ENCODE results near the gene LMBRD1.
"Not testable (repeated sequence)": the region's sequence is repeated elsewhere in the genome, so short reads cannot be mapped to it uniquely, and the experiment has no call there.

The LMBRD1 gene

DNA sequence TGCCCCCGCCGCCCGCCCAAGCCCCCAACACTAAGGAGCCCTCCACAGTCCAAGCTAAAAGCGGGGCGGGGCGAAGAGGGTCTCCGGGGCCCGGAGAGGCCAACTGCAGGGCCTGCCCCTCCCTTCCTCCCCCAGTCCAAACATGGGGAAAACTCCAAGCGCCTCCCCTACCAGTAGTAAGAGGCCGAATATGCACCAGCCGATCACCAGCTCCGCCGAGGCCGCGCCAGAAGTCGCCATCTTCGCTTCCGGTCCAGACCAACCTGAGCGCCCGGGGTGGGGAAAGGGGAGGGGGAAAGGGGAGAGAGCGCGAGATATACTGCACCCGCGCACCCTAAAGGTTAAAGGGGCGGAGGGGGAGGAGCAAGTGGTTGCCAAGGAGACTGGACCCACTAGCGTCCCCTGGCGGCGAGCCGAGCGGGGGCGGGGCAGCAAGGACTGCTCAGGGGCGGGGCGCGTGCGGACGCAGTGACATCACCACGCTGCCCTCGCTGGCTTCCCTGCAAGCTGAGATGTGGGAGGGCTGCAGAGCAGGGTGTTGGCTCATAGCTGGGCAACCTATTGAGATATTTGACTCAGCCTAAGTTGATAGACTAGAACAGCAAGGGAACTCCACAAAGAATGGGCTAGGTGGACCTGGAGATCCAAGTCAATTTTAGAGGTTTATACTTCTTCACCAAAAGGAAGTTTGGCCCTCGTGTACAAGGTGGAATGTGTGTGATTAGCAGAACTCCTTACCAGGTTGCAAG, at the start of gene LMBRD1:
Gene LMBRD1 (minus strand): TSS at position 369 of the 749 bp plus-strand sequence. CDS start 129 bp downstream, at position 240.
- peak; percentile 97 for DNase-seq (ENCODE audit: low spot score)

GRCh38 chr6:69846312-69846711, 49.5 kb upstream of the LMBRD1 start:
- no peak for DNase-seq (ENCODE audit: low spot score)

GRCh38 chr6:69843189-69843588, 46.4 kb upstream of the LMBRD1 start:
- no peak for DNase-seq (ENCODE audit: low spot score)

DNA sequence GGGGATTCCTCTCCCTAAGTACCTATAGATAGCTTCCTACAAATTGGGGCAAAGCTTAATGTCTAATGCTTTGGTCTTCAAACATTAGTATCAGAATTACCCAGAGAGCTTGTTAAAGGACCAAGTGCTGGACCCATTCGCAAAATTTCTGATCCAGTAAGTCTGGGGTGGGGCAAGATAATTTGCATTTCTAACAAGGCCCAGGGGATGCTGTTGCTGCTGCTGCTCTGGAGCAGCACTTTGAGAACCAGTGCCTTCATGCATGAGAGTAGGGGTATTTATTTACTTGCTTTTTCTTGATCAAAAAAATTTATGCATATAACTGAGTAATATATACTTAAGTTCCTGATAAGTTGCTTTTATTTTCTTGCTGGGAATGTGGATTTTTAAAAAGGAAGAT, 45.1 kb upstream of the LMBRD1 start:
- no peak for DNase-seq (ENCODE audit: low spot score)

DNA sequence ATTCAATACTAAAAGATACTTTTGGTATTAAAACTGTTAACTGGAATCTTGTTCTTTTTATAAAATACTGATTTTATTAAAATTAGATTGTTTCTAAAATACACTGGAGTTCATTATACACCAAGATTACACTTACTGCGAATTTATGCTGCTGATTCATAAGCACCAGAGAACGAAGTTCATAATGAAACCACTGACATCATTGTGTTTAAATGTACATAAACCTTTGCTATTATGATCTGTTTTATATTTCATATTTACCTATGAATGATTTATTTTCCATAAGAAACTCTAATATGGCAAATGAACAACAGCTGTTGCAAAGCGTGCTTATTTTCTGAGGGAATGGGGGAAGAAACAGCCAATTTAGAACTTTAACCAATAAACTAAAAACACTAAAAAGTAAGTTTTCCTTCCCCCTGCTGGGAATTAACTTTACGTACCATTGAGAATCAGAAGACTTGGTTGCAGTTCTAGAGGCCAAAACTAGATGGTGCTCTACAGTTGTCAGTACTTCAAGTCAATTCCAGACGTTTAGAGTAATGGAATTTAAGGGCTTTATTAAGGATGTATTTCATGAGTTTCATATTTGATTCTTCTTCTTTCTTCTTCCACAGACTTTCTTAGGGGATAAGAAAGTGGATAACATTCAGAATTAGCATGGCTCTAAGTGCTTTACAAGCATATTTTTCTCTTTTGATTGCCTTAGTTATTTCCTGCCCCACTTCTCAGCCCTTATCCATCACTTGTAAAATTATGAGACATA, 38.8 kb upstream of the LMBRD1 start:
- peak; percentile 51 for DNase-seq (ENCODE audit: low spot score)

GRCh38 chr6:69832558-69832957, 35.7 kb upstream of the LMBRD1 start:
- no peak for DNase-seq (ENCODE audit: low spot score)

DNA sequence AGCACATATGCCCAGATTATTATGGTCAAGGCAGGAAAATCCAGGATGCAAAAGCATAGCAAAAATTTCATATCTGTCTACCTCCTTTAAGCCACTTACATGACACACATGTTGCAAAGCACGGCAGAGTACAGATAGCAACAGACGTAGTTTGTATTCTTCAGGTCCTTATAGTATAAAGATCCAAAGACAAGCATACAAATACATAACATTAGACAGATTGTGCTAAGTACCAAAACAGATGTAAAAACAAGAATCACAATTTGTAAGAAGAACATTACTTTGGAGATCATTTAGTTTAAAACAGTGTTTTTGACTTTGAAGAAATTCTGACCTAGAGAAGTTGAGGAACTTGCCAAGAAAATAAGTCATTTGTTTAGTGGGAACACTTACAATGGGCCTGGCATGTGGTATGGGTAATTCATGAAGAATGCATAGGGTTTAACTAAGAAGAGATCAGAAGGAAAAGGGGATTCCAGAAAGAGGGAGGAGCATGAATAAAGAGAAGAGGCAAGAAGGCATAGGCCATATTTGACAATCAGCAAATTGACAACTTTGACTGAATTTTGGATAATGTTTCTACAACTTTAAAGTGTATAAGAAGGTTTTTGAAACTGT, 30.6 kb upstream of the LMBRD1 start:
- no peak for DNase-seq (ENCODE audit: low spot score)

DNA sequence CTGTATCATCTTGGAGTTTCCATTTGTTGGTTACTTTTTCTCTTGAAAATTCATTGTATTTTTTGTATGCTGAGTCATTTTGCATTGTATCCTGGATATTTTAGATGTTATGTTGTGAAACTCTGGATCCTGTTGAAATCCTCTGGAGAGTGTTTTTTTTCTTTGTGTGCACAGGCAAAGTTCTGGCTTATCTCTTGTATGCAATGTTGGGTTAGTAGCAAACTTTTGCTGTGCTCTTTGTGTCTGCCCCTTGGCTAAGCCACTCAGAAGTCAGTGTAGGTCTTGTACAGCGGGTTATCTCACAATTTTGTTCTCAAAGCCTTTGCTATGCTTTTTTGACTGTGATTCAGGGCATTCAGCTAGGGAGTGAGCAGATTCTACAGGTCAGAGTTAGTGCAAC, 29.1 kb upstream of the LMBRD1 start:
- no peak for DNase-seq (ENCODE audit: low spot score)

DNA sequence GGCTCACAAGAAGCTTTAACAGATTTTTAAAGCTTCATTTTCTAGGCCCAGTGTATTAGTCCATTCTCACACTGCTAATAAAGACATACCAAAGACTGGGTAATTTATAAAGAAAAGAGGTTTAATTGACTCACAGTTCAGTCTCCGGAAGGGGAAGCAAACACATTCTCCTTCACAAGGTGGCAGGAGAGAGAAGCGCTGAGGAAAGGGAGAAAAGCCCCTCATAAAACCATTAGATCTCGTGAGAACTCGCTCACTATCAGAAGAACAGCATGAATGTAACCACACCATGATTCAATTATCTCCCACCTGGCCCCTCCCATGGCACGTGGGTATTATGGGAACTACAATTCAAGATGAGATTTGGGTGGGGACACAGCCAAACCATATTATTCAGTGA, 27.5 kb upstream of the LMBRD1 start:
- DNase-seq (ENCODE audit: low spot score), result not testable (repeated sequence)

DNA sequence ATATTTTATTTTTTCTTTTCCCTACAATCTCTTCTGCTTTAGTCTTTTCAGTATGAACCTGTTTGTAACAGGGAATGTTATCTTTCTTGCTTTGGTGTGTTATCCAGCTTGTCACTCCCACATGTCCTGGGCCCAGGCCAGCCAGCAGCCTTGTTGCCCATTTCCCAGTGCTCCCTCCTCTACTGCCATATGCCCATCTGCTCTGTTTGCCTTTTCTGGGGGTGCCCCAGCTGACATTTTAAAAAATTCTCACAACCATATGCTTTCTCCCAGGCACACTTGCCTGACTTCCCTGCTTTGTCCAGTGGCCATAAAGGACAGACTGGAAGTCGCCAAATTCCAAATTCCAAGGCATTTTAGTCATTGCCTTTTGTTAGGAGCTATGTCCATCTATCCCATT, 23.6 kb upstream of the LMBRD1 start:
- DNase-seq (ENCODE audit: low spot score), result no peak

GRCh38 chr6:69820018-69820417, 23.2 kb upstream of the LMBRD1 start:
- no peak for DNase-seq (ENCODE audit: low spot score)

DNA sequence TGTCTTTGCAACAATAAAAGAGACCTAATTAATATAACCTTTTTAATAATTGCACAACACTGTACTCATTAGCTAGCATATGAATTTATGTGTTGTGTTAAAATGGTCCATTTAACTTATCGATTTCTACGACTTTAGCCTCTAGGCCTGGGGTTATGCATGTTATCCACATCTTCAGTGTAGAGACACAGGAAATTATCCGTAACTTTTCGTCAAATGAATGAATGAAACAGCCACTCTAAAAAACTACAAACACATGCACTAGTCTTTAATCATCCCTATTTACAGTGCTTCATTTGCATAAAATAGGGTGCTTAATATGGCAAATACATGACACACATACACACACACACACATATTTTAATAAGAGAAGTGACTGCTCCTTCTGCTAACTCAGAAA, 22.3 kb upstream of the LMBRD1 start:
- DNase-seq (ENCODE audit: low spot score), result no peak

DNA sequence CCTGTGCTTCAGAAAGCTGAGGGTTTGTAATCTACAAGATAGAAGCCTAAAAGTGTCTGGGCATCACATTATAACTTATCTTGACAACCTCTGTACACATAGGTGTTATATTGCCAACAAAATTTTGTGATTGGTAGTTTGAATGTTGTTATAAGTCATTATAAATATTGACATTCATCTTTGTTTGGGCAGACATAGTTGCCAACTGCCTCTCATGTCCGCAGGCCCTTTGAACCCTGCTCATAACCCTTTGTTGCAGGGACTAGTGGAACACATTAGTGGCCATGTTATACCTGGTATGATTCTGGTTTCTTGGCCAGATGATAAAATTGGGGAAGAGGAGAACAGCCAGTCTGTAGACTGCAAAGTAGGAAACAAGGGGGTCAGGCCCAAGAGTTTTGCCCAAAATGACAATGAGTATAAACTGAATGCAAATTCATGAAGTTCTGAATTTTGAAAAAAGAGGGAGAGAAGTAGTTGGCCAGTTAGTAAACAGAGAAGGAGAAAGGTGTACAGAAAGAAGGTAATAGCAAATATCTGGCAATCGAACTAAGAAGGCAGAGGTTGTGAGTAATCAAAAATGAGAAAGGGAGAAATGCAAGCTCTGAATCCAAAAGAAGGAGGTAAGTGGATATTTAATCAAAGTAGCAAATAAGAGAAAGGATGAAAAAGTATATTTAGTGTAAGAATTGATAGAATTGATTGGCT, 21.6 kb upstream of the LMBRD1 start:
- DNase-seq (ENCODE audit: low spot score), result no peak

- DNase-seq (ENCODE audit: low spot score), result no peak
These were observed 20.5 kb upstream of the LMBRD1 start for GRCh38 chr6:69817358-69817757.

DNA sequence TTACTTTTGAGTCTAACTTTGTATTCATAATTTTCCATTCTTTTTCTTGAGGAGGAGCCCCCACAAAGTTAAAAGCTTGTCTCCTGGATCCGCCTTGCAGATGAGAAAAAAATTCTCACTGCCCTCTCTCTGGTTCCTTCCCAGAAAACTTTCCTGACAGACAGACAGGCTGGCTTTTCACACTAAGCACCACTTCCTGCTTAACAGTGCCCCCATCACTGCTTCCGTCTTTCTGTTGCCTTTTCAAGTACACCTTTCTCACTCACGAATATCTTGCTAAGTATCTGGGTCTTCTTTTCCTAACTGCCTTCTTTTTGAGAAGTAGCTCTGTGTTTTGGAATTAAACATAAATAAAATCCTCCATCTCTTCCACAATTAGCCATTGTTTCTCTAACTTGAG, 19.8 kb upstream of the LMBRD1 start:
- DNase-seq (ENCODE audit: low spot score), result no peak

DNA sequence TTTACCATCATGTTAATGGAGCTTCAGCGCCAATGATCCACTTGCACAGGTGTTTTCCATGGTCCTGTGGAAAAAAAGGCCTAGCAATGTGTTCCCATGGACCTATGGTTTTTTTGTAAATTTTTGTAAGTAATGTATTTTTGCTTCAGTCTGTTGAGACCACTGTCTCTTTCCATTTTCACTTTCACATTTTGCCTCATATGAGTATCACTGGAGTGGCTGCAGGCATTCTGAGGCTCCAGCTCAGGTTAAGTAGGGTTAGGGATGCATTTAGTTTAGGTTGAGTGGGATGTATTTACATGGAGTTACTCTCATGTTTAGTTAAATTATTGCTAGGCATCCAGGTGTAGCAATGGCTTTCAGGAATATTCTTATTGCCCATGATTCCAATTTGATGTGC, 19.2 kb upstream of the LMBRD1 start:
- DNase-seq (ENCODE audit: low spot score), result no peak

- no peak for DNase-seq (ENCODE audit: low spot score)
These were observed 16.7 kb upstream of the LMBRD1 start for GRCh38 chr6:69813508-69813907.

- DNase-seq (ENCODE audit: low spot score), result no peak
These were observed 16.1 kb upstream of the LMBRD1 start for GRCh38 chr6:69812746-69813427.

DNA sequence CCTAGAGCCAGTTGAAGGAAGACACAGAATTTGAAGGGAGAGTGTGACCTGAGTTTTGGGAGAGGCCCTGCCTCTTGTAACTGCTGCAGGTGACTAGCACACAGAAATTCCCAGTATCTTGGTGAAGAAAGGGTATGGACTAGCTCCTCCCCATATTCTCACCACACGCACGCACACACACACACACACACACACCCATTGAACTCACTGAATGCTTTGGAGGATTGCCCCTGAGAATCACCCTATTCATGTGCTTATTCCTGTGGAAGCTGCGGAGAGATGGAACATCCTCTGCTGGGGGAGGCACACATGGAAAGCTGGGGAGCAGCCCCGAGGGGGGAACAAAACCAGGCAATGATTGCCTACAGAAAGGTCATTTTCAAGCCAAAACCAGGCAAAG, 6.2 kb upstream of the LMBRD1 start:
- DNase-seq (ENCODE audit: low spot score), result no peak

DNA sequence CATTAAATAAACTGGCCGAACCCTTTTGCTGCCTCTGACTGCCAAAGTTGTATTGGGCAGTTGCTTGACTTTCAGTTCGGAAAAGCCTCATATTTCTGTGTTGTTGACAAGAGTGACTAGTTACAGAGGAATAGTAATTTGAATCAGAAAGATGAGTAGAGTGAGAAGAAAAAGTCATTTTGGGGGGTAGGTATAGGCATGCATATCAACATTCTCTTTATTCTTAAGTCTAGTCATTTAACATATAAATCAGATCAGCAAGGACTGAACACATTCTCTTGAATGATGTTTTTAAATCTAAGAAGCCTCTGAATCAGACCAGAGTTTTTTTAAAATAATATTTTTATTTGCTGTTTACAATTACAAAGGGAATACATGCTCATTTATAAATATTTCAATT, 4.9 kb upstream of the LMBRD1 start:
- no peak for DNase-seq (ENCODE audit: low spot score)

DNA sequence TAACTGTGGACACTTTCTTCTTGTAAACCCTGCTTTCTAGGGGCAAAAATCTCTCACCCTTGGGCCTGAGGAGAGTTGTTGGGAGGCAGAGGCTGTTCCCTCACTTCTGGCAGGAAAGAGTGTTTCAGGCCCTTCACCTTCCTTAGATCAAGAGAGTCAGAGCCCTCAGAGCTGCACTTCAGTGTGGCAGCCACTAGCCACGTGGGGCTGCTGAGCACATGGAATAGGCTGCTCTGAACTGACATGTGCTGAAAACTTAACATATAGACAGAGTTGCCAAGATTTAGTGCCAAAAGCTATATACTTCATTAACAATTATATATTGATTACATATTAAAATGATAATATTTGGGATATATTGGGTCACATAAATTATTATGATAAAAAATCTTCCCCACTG, 4.4 kb upstream of the LMBRD1 start:
- no peak for DNase-seq (ENCODE audit: low spot score)

- DNase-seq (ENCODE audit: low spot score), result not testable (repeated sequence)
These were observed 2.0 kb upstream of the LMBRD1 start for GRCh38 chr6:69798796-69799195.

Data from GM03348 (cell line).